Transverse colon (tissue), 4 donors: ENCODE data around the gene EFCAB11. TPM values are rescaled to one million over a fixed set of nuclear protein-coding genes. Genes with fewer than 3 reads are reported as not detected.

ENCODE experiments used
- DNase-seq: peaks from one replicate; pipeline ENCODE4 v3.0.0-alpha.2; 2019
- H3K27ac ChIP-seq, 4 donors: fragments of 200-600 bp; sonication (generic); 2 replicates each; pipeline ENCODE4 v1.5.1; 2016 to 2018; ENCODE audit warnings: inconsistent platforms in 4 of 4
- H3K27me3 ChIP-seq: fragments of 200-600 bp; sonication (generic); 2 replicates; pipeline ENCODE4 v1.5.1; 2017; ENCODE audit warnings: inconsistent platforms
- H3K36me3 ChIP-seq, 4 donors: fragments of 200-600 bp; sonication (generic); 2 replicates each; pipeline ENCODE4 v1.5.1; 2017 to 2019; ENCODE audit warnings: inconsistent platforms in 4 of 4
- H3K4me1 ChIP-seq, 4 donors: fragments of 200-600 bp; sonication (generic); 2 replicates each; pipeline ENCODE4 v1.5.1; 2017 to 2020; ENCODE audit warnings: inconsistent platforms in 4 of 4
- H3K4me3 ChIP-seq, 4 donors: fragments of 200-600 bp; sonication (generic); 1 replicate in 1 of 4; 2 replicates in 3 of 4; pipeline versions ENCODE4 v1.5.1 to v1.6.1; 2017 to 2019; ENCODE audit warnings: inconsistent platforms in 4 of 4
- H3K9me3 ChIP-seq, 2 donors: fragments of 200-600 bp; sonication (generic); 2 replicates each; pipeline ENCODE4 v1.5.1; 2017 to 2019; ENCODE audit warnings: inconsistent platforms in 2 of 2
- EP300 ChIP-seq: sonication (generic); formaldehyde crosslinking; IDR thresholded peaks from one replicate; pipeline ENCODE4 v1.6.1; 2017; ENCODE audit warnings: antibody characterized with exemption, low read depth
- POLR2A ChIP-seq: fragments of 450-650 bp; IDR thresholded peaks from one replicate; pipeline ENCODE4 v1.6.1; 2016; ENCODE audit warnings: antibody characterized with exemption, mild to moderate bottlenecking, moderate library complexity
- POLR2AphosphoS5 ChIP-seq, 3 donors: sonication (generic); formaldehyde crosslinking; IDR thresholded peaks; one replicate each; pipeline ENCODE4 v1.6.1; 2016; ENCODE audit warnings: antibody characterized with exemption in 3 of 3
- WGBS, 2 donors: methylation state at CpG; one replicate each; pipeline ENCODE4 v1.1.5; 2018; ENCODE audit warnings: low coverage in 1 of 2; 5-methylcytosine and 5-hydroxymethylcytosine counted together
- in situ Hi-C, 4 donors: fragments of 200-750 bp; cut with MboI; loops; one replicate each; pipeline versions ENCODE4 v1.15.0 to v1.15.1; 2017; ENCODE audit warnings: low sequenced_read_pairs in 3 of 4, low pct_ligation_motif_present in 1 of 4, low pct_unique_long_range_greater_than_20kb in 1 of 4
- intact Hi-C: fragments of 100-400 bp; cut with DNase I; formaldehyde crosslinking; loops from one replicate; pipeline ENCODE4 v1.15.1; 2023; ENCODE audit warnings: low total_unique reads
- total RNA-seq, 4 donors: library from RNA; depleted of rRNA; stranded (reverse); fragments of >200 nt; gene quantifications; one replicate each; pipeline ENCODE4 v1.1.0, GENCODE V29; 2016
- TF ChIP-seq, protein P1 (sequence below), 5 experiments: fragments of 200-600 bp in 3 of 5; fragments of 450-650 bp in 2 of 5; sonication (generic) in 3 of 5; IDR thresholded peaks; 1 replicate in 2 of 5; 2 replicates in 3 of 5; pipeline ENCODE4 v1.5.1; 2016 to 2017; ENCODE audit warnings: antibody characterized with exemption in 5 of 5, inconsistent platforms in 3 of 5, mild to moderate bottlenecking in 2 of 5, moderate library complexity in 1 of 5

The EFCAB11 gene
- total RNA-seq, 4 donors from 2014 or later, result 6.0 to 6.7 TPM; not detected in 2

DNA sequence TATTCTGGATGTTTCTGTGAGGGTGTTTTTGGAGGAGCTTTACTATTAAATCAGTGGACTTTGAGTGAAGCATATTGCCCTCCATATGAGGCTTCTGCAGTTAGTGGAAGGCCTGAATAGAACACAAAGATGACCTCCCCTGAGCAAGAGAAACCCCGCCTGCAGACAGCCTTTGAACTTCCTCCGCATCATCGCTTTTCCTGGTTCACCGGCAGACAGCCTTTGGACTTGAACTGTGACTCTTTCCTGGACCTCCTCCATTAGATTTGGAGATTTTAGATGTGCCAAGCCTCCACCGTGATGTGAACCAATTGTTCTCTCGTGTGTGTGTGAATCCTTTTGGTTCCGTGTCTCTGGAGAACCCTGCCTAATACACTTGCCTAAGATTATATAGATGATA lies 208.4 kb downstream of the EFCAB11 start:
- intact Hi-C loops, result no loop called here
- in situ Hi-C loops, result no loop called here
- no peak for DNase-seq

More for the DNA sequence above, 208.4 kb downstream of the EFCAB11 start:
- H3K27me3 ChIP-seq, result no peaks in the 10 kb centered on the region
- H3K4me3 ChIP-seq, result no peak overlapping the region
- WGBS, 2 donors, result 93 to 96% methylated on average over 4 to 7 of the region's 7 CpGs
- H3K4me1 ChIP-seq, result peaks cover 0 to 10% (median 3%) of the 10 kb centered on the region in 4 donors
- no peak for TF ChIP-seq POLR2AphosphoS5 (IDR thresholded peaks at IDR 0.05)
- TF ChIP-seq POLR2A, result no peak
- TF ChIP-seq EP300, result no peak
- TF ChIP-seq, protein P1, sequence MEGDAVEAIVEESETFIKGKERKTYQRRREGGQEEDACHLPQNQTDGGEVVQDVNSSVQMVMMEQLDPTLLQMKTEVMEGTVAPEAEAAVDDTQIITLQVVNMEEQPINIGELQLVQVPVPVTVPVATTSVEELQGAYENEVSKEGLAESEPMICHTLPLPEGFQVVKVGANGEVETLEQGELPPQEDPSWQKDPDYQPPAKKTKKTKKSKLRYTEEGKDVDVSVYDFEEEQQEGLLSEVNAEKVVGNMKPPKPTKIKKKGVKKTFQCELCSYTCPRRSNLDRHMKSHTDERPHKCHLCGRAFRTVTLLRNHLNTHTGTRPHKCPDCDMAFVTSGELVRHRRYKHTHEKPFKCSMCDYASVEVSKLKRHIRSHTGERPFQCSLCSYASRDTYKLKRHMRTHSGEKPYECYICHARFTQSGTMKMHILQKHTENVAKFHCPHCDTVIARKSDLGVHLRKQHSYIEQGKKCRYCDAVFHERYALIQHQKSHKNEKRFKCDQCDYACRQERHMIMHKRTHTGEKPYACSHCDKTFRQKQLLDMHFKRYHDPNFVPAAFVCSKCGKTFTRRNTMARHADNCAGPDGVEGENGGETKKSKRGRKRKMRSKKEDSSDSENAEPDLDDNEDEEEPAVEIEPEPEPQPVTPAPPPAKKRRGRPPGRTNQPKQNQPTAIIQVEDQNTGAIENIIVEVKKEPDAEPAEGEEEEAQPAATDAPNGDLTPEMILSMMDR (IDR thresholded peaks at IDR 0.05), result no peak
- H3K9me3 ChIP-seq, result no peaks in the 10 kb centered on the region
- H3K36me3 ChIP-seq, result no peaks in the 10 kb centered on the region
- H3K27ac ChIP-seq, result no peak overlapping the region

Other genes starting within 250 kb of the EFCAB11 start
- gene TDP1, start 1.2 kb upstream of the EFCAB11 start, total RNA-seq, result 10 to 100 TPM in 3 of 4 donors, under 1 TPM in 1; 0.75 to 28.3 (median 14.5) TPM
- under 1 TPM in 2 of 4 donors, not detected in 2; 0.14 to 0.64 TPM for gene KCNK13, start 107.3 kb upstream of the EFCAB11 start, total RNA-seq